CD4-positive, alpha-beta T cell treated with Interleukin-15 for 1 hour (primary cell): ENCODE measurements around the gene TIMM50.
A peak's percentile ranks its signal among the peaks of the same experiment; 100 is the strongest.
"Not testable (repeated sequence)": the region's sequence is repeated elsewhere in the genome, so short reads cannot be mapped to it uniquely, and the experiment has no call there.

Experiments
- DNase-seq: peaks from one replicate; pipeline ENCODE4 v3.0.0-alpha.2; 2020

The TIMM50 gene

GRCh38 chr19:39470724-39471339 is 9.8 kb upstream of the TIMM50 start:
- DNase-seq, result no peak

GRCh38 chr19:39471756-39472536 is 8.7 kb upstream of the TIMM50 start:
- no peak for DNase-seq

- no peak for DNase-seq
Measured at GRCh38 chr19:39472746-39473442, 7.7 kb upstream of the TIMM50 start.

- DNase-seq, result no peak
Measured at GRCh38 chr19:39473443-39473960, 7.1 kb upstream of the TIMM50 start.

- DNase-seq, result peak; percentile 62
Measured at GRCh38 chr19:39474139-39474620, 6.5 kb upstream of the TIMM50 start.

GRCh38 chr19:39475748-39476147 is 4.9 kb upstream of the TIMM50 start:
- no peak for DNase-seq

GRCh38 chr19:39479319-39479801 is 1.3 kb upstream of the TIMM50 start:
- DNase-seq, result not testable (repeated sequence)

GRCh38 chr19:39479916-39480315 is 722 bp upstream of the TIMM50 start:
- no peak for DNase-seq

GRCh38 chr19:39481229-39481545 is 549 bp downstream of the TIMM50 start:
- DNase-seq, result no peak

GRCh38 chr19:39481676-39482075 is 1.0 kb downstream of the TIMM50 start:
- no peak for DNase-seq

GRCh38 chr19:39483141-39483540 is 2.5 kb downstream of the TIMM50 start:
- no peak for DNase-seq

- no peak for DNase-seq
Measured at GRCh38 chr19:39489756-39490155, 9.1 kb downstream of the TIMM50 start.

GRCh38 chr19:39492225-39492624 is 11.6 kb downstream of the TIMM50 start:
- no peak for DNase-seq

- no peak for DNase-seq
Measured at GRCh38 chr19:39492788-39493187, 12.2 kb downstream of the TIMM50 start.

- no peak for DNase-seq
Measured at GRCh38 chr19:39494661-39495060, 14.0 kb downstream of the TIMM50 start.

- no peak for DNase-seq
Measured at GRCh38 chr19:39496063-39496462, 15.4 kb downstream of the TIMM50 start.

GRCh38 chr19:39497701-39497995 is 17.0 kb downstream of the TIMM50 start:
- no peak for DNase-seq

GRCh38 chr19:39497996-39498797 is 17.6 kb downstream of the TIMM50 start:
- DNase-seq, result no peak

GRCh38 chr19:39498798-39499642 is 18.4 kb downstream of the TIMM50 start, which contains the start of gene DLL3:
TSS of gene DLL3 (plus strand) at chr19:39498947. CDS start at chr19:39498975, 28 bp downstream.
- DNase-seq, result no peak

- no peak for DNase-seq
Measured at GRCh38 chr19:39499932-39500331, 19.3 kb downstream of the TIMM50 start.

GRCh38 chr19:39500543-39500942 is 19.9 kb downstream of the TIMM50 start:
- DNase-seq, result no peak

GRCh38 chr19:39501340-39501739 is 20.7 kb downstream of the TIMM50 start:
- DNase-seq, result no peak
